GM06990 (cell line): ENCODE data around the gene VAV2.

Experiments used
- DNase-seq: peaks from one replicate; pipeline ENCODE4 v3.0.0-alpha.2; 2011; ENCODE audit not compliant: insufficient read length; ENCODE audit errors: extremely low read depth
- H3K27me3 ChIP-seq: replicated peaks from 2 replicates; pipeline ENCODE4 v1.6.0; 2011; ENCODE audit warnings: low read length; ENCODE audit not compliant: control insufficient read depth, insufficient read depth
- H3K36me3 ChIP-seq: 2 replicates; pipeline ENCODE4 v1.5.1; 2011; ENCODE audit warnings: low read length; ENCODE audit not compliant: control insufficient read depth, insufficient read depth
- H3K4me3 ChIP-seq: replicated peaks from 2 replicates; pipeline ENCODE4 v1.5.1; 2011; ENCODE audit warnings: low read depth, mild to moderate bottlenecking, control low read depth, low read length
- CTCF ChIP-seq: IDR thresholded peaks from 2 replicates; pipeline ENCODE4 v1.5.1; 2011; ENCODE audit warnings: low read length, control low read depth, mild to moderate bottlenecking, inconsistent platforms; ENCODE audit not compliant: insufficient read depth, poor library complexity, severe bottlenecking

The VAV2 gene

GRCh38 chr9:133728856-133729616, 263.1 kb downstream of the VAV2 start:
- H3K36me3 ChIP-seq, result no peaks in the 10 kb centered on the region
- no peak for TF ChIP-seq CTCF
- DNase-seq, result no peak
- peaks cover 3% of the 10 kb centered on the region; the same call in 1 of the 2 replicates for H3K27me3 ChIP-seq
- H3K4me3 ChIP-seq, result no peak overlapping the region

- DNase-seq, result no peak
- no peaks in the 10 kb centered on the region for H3K36me3 ChIP-seq
- TF ChIP-seq CTCF, result peak; percentile 20
- H3K27me3 ChIP-seq, result peaks cover 3% of the 10 kb centered on the region; the same call in 1 of the 2 replicates
- no peak overlapping the region for H3K4me3 ChIP-seq
Observed at GRCh38 chr9:133727876-133728441, 264.2 kb downstream of the VAV2 start.

- no peak for DNase-seq
- Histone ChIP-seq H3K36me3 (no peaks in the 10 kb centered on the region), H3K27me3 (peaks cover 3% of the 10 kb centered on the region; the same call in 1 of the 2 replicates), H3K4me3 (no peak overlapping the region)
- no peak for TF ChIP-seq CTCF
Observed at GRCh38 chr9:133727277-133727875, 264.7 kb downstream of the VAV2 start.

- Histone ChIP-seq H3K27me3 (peaks cover 3% of the 10 kb centered on the region; the same call in 1 of the 2 replicates), H3K4me3 (no peak overlapping the region), H3K36me3 (no peaks in the 10 kb centered on the region)
- no peak for DNase-seq
- peak; percentile 52 for TF ChIP-seq CTCF
Observed at GRCh38 chr9:133726401-133727276, 265.5 kb downstream of the VAV2 start.

- no peak overlapping the region for H3K4me3 ChIP-seq
- H3K27me3 ChIP-seq, result peaks cover 3% of the 10 kb centered on the region; the same call in 1 of the 2 replicates
- H3K36me3 ChIP-seq, result no peaks in the 10 kb centered on the region
- no peak for DNase-seq
- no peak for TF ChIP-seq CTCF
Observed at GRCh38 chr9:133725886-133726285, 266.2 kb downstream of the VAV2 start.
